ENCODE data around the gene SPINT2. TPM values are rescaled to one million over a fixed set of nuclear protein-coding genes. Genes with fewer than 3 reads are reported as not detected.
A peak's percentile ranks its signal among the peaks of the same experiment; 100 is the strongest.

SPINT2 gene
- total and polyA plus RNA-seq, 2 donors (not counting 1 experiment from before 2014, with no cell fraction given) = 50.0 to 70.0 TPM

DNA sequence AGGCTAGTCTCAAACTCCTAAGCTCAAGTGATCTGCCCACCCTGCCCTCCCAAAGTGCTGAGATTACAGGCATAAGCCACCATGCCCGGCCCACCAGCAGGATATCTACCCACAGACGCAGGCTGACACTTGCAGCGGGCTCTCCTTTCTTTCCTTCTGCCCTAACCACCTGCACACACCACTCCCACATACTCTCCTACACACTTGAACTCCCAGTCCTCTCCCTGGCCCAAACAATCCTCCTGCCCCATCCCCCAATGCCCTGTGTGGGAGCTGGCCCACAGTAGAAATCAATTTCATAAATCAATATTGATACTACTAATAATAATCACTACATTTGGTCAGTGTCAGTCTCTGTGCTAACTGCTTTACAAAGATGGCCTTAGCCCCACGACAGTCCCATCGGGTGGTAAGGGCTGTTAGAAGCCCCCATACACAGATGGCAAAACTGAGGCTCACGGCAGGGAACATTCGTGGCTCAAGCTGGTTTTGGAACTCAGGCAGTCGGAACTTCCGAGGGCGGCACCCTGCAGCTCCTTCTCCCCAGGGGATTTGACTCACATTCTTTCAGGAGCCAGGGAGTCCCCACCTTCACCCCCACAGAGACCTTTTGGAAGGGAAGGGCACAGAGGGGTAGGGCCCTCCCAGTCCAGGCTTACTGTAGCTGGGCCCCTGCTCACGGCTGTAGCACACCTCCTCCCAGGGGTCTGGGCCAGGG is 36.9 kb upstream of the SPINT2 start:
- no peak overlapping the region for H3K4me3 ChIP-seq (ENCODE audit: control extremely low read depth in 1 of 5, extremely low read depth in 1 of 5, insufficient read depth in 1 of 5, low read depth in 2 of 5, low read length in 4 of 5)
- WGBS (ENCODE audit: insufficient coverage) = 72% methylated on average over 8 of the region's 11 CpGs
- TF ChIP-seq CTCF (IDR thresholded peaks at IDR 0.05) = no peak
- TF ChIP-seq EZH2 (IDR thresholded peaks at IDR 0.05; ENCODE audit: borderline replicate concordance, insufficient read depth, low read depth, low read length, poor library complexity, severe bottlenecking) = no peak
- H3K27me3 Mint-ChIP-seq = peaks cover 48% of the 10 kb centered on the region
- H3K27ac Mint-ChIP-seq = no peak overlapping the region
- ChIA-PET POLR2A (interaction anchor here (0.7 to 0.8 kb wide), 2 partner anchors 57 to 240 kb away, joined by 3 to 10 read pairs; no protein-coding TSS in a partner anchor), CTCF (interaction anchor here (0.6 to 2.4 kb wide), 8 partner anchors 8 to 510 kb away, joined by 3 to 14 read pairs (median 4); no protein-coding TSS in a partner anchor)
- no peak overlapping the region for H3K27ac ChIP-seq (ENCODE audit: low read length in 2 of 2)
- DNase-seq = no peak
- no peaks in the 10 kb centered on the region for H3K9me3 Mint-ChIP-seq (ENCODE audit: insufficient read depth)
- peaks cover 32 to 45% of the 10 kb centered on the region in 2 donors for H3K4me1 ChIP-seq (ENCODE audit: control insufficient read depth in 2 of 2, insufficient read depth in 2 of 2, low read length in 2 of 2)
- peak overlapping the region; percentile 59 for H3K4me3 Mint-ChIP-seq
- no peak overlapping the region for H2AFZ ChIP-seq (ENCODE audit: insufficient read depth, low read depth, low read length, poor library complexity, severe bottlenecking)
- H3K9ac ChIP-seq (ENCODE audit: low read length) = no peak overlapping the region
- intact Hi-C loops (cut with micrococcal nuclease) = loop anchor here (10.0 kb wide), 1 partner anchor 323 kb away; the partner anchor contains the start of genes SIPA1L3 and WDR87
- H3K79me2 ChIP-seq (ENCODE audit: control insufficient read depth, insufficient read depth, low read length) = no peaks in the 10 kb centered on the region
- no peak overlapping the region for H3K4me2 ChIP-seq (replicated peaks; ENCODE audit: low read depth, low read length, poor library complexity, severe bottlenecking)
- peaks cover 0 to 85% (median 47%) of the 10 kb centered on the region in 4 experiments for H3K27me3 ChIP-seq (replicated peaks in 1 of 4; ENCODE audit: control extremely low read depth in 1 of 4, control insufficient read depth in 3 of 4, insufficient read depth in 4 of 4, low read length in 3 of 4)
- H3K36me3 ChIP-seq (replicated peaks in 1 of 2; ENCODE audit: control extremely low read depth in 1 of 2, control insufficient read depth in 1 of 2, extremely low read depth in 1 of 2, insufficient read depth in 2 of 2, low read length in 1 of 2) = no peaks in the 10 kb centered on the region
- no peak for ATAC-seq (ENCODE audit: low read depth)
- no peaks in the 10 kb centered on the region for H4K20me1 ChIP-seq (ENCODE audit: control insufficient read depth, insufficient read depth, low read length, poor library complexity, severe bottlenecking)
- H3K4me1 Mint-ChIP-seq = peaks cover 35% of the 10 kb centered on the region
- H3K9me3 ChIP-seq (ENCODE audit: control extremely low read depth in 1 of 3, control insufficient read depth in 2 of 3, insufficient read depth in 1 of 3, low read length in 2 of 3) = peaks cover 0 to 18% (median 0%) of the 10 kb centered on the region in 3 donors

GRCh38 chr19:38228005-38228377 is 36.4 kb upstream of the SPINT2 start:
- Mint-ChIP-seq H3K4me1 (peaks cover 32% of the 10 kb centered on the region), H3K4me3 (peak overlapping the region; percentile 59), H3K27me3 (peaks cover 44% of the 10 kb centered on the region), H3K9me3 (ENCODE audit: insufficient read depth) (no peaks in the 10 kb centered on the region), H3K27ac (no peak overlapping the region)
- peaks cover 32 to 40% of the 10 kb centered on the region in 2 donors for H3K4me1 ChIP-seq (ENCODE audit: control insufficient read depth in 2 of 2, insufficient read depth in 2 of 2, low read length in 2 of 2)
- no peaks in the 10 kb centered on the region for H3K79me2 ChIP-seq (ENCODE audit: control insufficient read depth, insufficient read depth, low read length)
- no peaks in the 10 kb centered on the region for H4K20me1 ChIP-seq (ENCODE audit: control insufficient read depth, insufficient read depth, low read length, poor library complexity, severe bottlenecking)
- no peaks in the 10 kb centered on the region for H3K36me3 ChIP-seq (replicated peaks in 1 of 2; ENCODE audit: control extremely low read depth in 1 of 2, control insufficient read depth in 1 of 2, extremely low read depth in 1 of 2, insufficient read depth in 2 of 2, low read length in 1 of 2)
- no peak overlapping the region for H2AFZ ChIP-seq (ENCODE audit: insufficient read depth, low read depth, low read length, poor library complexity, severe bottlenecking)
- DNase-seq (no peak), ATAC-seq (ENCODE audit: low read depth) (no peak)
- H3K9ac ChIP-seq (ENCODE audit: low read length) = no peak overlapping the region
- 10% methylated on average over 10 of the region's 16 CpGs for WGBS (ENCODE audit: insufficient coverage)
- H3K27me3 ChIP-seq (replicated peaks in 1 of 4; ENCODE audit: control extremely low read depth in 1 of 4, control insufficient read depth in 3 of 4, insufficient read depth in 4 of 4, low read length in 3 of 4) = peaks cover 0 to 83% (median 43%) of the 10 kb centered on the region in 4 experiments
- POLR2A ChIA-PET = no interaction called here
- CTCF ChIA-PET = interaction anchor here (0.6 to 2.4 kb wide), 3 partner anchors 8 to 298 kb away, joined by 3 to 14 read pairs (median 4); no protein-coding TSS in a partner anchor
- H3K4me3 ChIP-seq (ENCODE audit: control extremely low read depth in 1 of 5, extremely low read depth in 1 of 5, insufficient read depth in 1 of 5, low read depth in 2 of 5, low read length in 4 of 5) = no peak overlapping the region
- H3K27ac ChIP-seq (ENCODE audit: low read length in 2 of 2) = no peak overlapping the region
- peaks cover 0 to 18% (median 0%) of the 10 kb centered on the region in 3 donors for H3K9me3 ChIP-seq (ENCODE audit: control extremely low read depth in 1 of 3, control insufficient read depth in 2 of 3, insufficient read depth in 1 of 3, low read length in 2 of 3)
- no peak overlapping the region for H3K4me2 ChIP-seq (replicated peaks; ENCODE audit: low read depth, low read length, poor library complexity, severe bottlenecking)
- intact Hi-C loops (cut with micrococcal nuclease) = loop anchor here (10.0 kb wide), 1 partner anchor 323 kb away; the partner anchor contains the start of genes SIPA1L3 and WDR87
- TF ChIP-seq EZH2 (IDR thresholded peaks at IDR 0.05; ENCODE audit: borderline replicate concordance, insufficient read depth, low read depth, low read length, poor library complexity, severe bottlenecking) (no peak), CTCF (IDR thresholded peaks at IDR 0.05) (no peak)

Data from B cell (primary cell).